Measurements from ENCODE around the gene AKAP12. TPM values are rescaled to one million over a fixed set of nuclear protein-coding genes. Genes with fewer than 3 reads are reported as not detected.

Gene AKAP12
- total RNA-seq, 1 donor from 2014 or later, result 0.47 TPM

DNA sequence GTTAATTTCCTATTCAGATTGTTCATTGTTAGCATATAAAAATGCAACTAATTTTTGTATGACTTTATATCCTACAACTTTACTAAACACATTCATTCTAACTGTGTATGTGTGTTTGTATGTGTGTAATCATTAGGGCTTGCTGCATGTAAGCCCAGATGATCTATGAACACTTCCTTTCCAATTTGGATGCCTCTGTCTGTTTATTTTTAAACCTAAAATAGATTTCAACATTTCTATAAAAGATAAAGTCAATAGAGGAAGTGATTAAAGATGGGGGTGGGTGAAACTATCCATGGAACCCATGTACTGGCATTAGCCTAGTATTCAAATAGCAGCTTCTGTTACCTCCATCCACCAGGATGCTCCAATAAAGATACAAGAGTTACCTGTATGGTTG, 15.7 kb upstream of the AKAP12 start:
- Mint-ChIP-seq H3K36me3 (ENCODE audit: low read depth) (no peaks in the 10 kb centered on the region), H3K9me3 (no peaks in the 10 kb centered on the region), H3K27ac (no peak overlapping the region), H3K4me3 (no peak overlapping the region), H3K27me3 (ENCODE audit: insufficient read depth) (peaks cover 2% of the 10 kb centered on the region), H3K4me1 (ENCODE audit: low read depth) (no peaks in the 10 kb centered on the region)
- DNase-seq (ENCODE audit: low spot score), result no peak
- intact Hi-C loops (cut with micrococcal nuclease), result no loop called here

DNA sequence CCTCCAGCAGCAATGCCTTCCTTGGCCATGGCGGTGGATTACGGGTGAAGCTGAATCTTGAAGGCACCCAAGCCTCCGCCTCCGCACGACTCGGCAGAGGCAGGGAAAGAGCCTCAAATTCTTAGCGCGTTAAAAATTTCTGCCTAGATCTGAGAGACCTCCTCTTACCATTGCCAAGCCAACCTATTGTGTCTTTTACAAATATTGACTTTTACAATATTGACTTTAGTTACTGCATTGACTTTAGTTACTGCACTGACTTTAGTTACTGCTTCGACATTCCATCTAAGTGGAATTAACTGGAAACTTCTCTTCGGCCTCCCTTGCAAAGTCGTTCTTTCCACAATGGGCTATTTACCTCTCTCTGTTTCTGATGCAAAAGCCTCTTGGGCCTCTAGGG, 13.8 kb upstream of the AKAP12 start:
- H3K27me3 Mint-ChIP-seq (ENCODE audit: insufficient read depth), result peaks cover 3% of the 10 kb centered on the region
- H3K27ac Mint-ChIP-seq, result no peak overlapping the region
- H3K4me3 Mint-ChIP-seq, result no peak overlapping the region
- H3K36me3 Mint-ChIP-seq (ENCODE audit: low read depth), result no peaks in the 10 kb centered on the region
- H3K4me1 Mint-ChIP-seq (ENCODE audit: low read depth), result peaks cover 6% of the 10 kb centered on the region
- intact Hi-C loops (cut with micrococcal nuclease), result no loop called here
- H3K9me3 Mint-ChIP-seq, result no peaks in the 10 kb centered on the region
- DNase-seq (ENCODE audit: low spot score), result no peak

DNA sequence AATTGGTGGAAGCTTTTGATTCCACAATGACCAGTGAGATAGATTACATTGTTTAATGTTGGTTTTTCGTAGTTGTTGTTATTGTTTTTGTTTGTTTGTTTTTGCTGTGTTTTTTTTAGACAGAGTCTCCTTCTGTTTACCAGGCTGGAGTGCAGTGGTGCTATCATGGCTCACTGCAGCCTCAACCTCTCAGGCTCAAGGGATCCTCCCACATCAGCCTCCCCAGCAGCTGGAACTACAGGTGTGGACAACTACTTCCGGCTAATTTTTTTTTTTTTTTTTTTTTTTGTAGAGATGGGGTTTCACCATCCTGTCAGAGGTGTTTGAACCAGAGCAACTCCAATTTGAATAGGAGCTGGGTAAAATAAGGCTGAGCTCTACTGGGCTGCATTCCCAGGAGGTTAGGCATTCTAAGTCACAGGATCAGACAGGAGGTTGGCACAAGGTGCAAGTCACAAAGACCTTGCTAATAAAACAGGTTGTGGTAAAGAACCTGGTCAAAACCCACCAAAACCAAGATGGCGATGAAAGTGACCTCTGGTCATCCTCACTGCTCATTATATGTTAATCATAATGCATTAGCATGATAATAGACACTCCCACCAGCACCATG, 10.9 kb upstream of the AKAP12 start:
- intact Hi-C loops (cut with micrococcal nuclease), result no loop called here
- no peaks in the 10 kb centered on the region for H3K9me3 Mint-ChIP-seq
- H3K27ac Mint-ChIP-seq, result no peak overlapping the region
- peaks cover 6% of the 10 kb centered on the region for H3K4me1 Mint-ChIP-seq (ENCODE audit: low read depth)
- DNase-seq (ENCODE audit: low spot score), result no peak
- peaks cover 4% of the 10 kb centered on the region for H3K27me3 Mint-ChIP-seq (ENCODE audit: insufficient read depth)
- H3K4me3 Mint-ChIP-seq, result no peak overlapping the region
- H3K36me3 Mint-ChIP-seq (ENCODE audit: low read depth), result no peaks in the 10 kb centered on the region

DNA sequence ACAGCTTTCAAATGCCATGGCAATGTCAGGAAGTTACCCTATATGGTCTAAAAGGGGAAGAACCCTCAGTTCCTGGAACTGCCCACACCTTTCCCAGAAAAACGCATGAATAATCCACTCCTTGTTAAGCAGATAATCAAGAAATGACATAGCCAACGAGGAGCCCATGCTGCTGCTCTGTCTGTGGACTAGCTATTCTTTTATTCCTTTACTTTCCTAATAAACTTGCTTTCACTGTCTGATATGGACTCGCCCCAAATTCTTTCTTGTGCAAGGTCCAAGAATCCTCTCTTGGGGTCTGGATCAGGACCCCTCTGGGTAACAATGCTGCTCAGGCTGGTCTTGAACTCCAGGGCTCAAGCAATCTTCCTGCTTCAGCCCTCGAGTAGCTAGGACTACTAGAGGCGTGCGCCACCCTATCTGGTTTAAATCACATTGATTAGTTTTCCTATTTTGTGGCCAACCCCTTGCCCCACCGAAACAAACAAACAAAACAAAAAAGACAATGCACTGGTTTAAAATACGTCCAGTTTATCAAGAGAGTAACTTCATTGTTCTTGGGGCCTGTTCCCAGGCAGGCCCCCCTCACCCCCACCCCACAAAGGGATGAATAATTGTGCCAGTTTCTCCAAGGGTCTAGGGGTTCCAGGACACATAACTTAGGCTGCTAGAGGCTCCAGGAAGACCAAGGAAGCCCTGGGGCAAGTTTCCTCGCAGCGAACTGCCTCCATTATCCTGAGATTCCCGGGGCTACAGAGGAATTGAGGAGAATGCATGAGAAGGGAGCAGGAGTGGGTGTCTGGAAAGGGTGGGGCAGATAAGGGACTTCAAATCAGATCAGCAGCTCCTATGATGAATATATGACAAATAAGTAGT, 10.1 kb upstream of the AKAP12 start:
- Mint-ChIP-seq H3K4me3 (no peak overlapping the region), H3K36me3 (ENCODE audit: low read depth) (no peaks in the 10 kb centered on the region), H3K27me3 (ENCODE audit: insufficient read depth) (peaks cover 9% of the 10 kb centered on the region), H3K9me3 (no peaks in the 10 kb centered on the region), H3K4me1 (ENCODE audit: low read depth) (peaks cover 6% of the 10 kb centered on the region), H3K27ac (no peak overlapping the region)
- intact Hi-C loops (cut with micrococcal nuclease), result no loop called here
- DNase-seq (ENCODE audit: low spot score), result no peak

DNA sequence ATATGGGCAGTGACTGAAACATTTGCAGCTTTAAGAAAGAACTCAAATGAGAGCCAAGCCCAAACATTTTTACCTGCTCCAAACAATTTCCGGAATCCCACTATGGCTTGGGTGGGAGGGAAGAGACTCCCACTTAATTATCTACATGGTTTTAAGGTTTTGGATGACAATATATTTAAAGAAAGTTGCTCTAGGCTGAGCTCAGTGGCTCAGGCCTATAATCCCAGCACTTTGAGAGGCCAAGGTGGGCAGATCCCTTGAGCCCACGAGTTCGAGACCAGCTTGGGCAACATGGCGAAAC, 9.5 kb upstream of the AKAP12 start:
- Mint-ChIP-seq H3K4me3 (no peak overlapping the region), H3K27ac (no peak overlapping the region), H3K27me3 (ENCODE audit: insufficient read depth) (peaks cover 9% of the 10 kb centered on the region), H3K36me3 (ENCODE audit: low read depth) (no peaks in the 10 kb centered on the region), H3K9me3 (no peaks in the 10 kb centered on the region), H3K4me1 (ENCODE audit: low read depth) (peaks cover 6% of the 10 kb centered on the region)
- intact Hi-C loops (cut with micrococcal nuclease), result no loop called here
- DNase-seq (ENCODE audit: low spot score), result no peak

DNA sequence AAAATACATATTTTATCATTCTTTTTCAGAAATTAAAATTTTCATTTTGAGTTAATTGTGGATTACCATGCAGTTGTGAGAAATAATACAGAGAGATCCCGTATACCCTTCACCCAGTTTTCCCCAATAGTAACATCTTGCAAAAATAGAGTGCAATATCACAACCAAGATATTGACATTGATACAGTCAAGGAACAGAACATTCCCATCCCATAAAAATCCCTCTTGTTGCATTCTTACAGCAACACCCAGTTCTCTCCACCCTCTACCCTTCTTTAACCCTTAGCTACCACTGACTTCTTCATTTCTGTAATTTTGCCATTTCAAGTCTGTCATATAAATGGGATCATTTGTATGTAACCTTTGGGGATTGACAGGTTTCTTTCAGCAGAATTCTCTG, 6.9 kb upstream of the AKAP12 start:
- no peak for DNase-seq (ENCODE audit: low spot score)
- H3K36me3 Mint-ChIP-seq (ENCODE audit: low read depth), result no peaks in the 10 kb centered on the region
- no peak overlapping the region for H3K4me3 Mint-ChIP-seq
- peaks cover 6% of the 10 kb centered on the region for H3K4me1 Mint-ChIP-seq (ENCODE audit: low read depth)
- H3K27me3 Mint-ChIP-seq (ENCODE audit: insufficient read depth), result peaks cover 18% of the 10 kb centered on the region
- H3K27ac Mint-ChIP-seq, result no peak overlapping the region
- no peaks in the 10 kb centered on the region for H3K9me3 Mint-ChIP-seq
- intact Hi-C loops (cut with micrococcal nuclease), result no loop called here

DNA sequence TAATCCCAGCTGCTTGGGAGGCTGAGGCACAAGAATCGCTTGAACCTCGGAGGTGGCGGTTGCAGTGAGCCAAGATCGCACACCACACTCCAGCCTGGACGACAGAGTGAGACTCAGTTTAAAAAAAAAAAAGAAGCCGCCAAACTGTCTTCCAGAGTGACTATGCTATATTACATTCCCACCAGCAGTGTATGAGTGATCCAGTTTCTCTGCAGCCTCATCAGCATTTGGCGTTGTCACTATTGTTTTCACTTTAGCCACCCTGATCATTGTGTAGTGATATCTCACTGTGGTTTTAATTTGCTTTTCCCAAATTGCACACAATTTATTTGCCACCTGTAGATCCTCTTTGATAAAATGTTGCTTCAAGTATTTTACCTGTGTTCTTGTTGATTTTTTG, 6.0 kb upstream of the AKAP12 start:
- no peaks in the 10 kb centered on the region for H3K36me3 Mint-ChIP-seq (ENCODE audit: low read depth)

DNA sequence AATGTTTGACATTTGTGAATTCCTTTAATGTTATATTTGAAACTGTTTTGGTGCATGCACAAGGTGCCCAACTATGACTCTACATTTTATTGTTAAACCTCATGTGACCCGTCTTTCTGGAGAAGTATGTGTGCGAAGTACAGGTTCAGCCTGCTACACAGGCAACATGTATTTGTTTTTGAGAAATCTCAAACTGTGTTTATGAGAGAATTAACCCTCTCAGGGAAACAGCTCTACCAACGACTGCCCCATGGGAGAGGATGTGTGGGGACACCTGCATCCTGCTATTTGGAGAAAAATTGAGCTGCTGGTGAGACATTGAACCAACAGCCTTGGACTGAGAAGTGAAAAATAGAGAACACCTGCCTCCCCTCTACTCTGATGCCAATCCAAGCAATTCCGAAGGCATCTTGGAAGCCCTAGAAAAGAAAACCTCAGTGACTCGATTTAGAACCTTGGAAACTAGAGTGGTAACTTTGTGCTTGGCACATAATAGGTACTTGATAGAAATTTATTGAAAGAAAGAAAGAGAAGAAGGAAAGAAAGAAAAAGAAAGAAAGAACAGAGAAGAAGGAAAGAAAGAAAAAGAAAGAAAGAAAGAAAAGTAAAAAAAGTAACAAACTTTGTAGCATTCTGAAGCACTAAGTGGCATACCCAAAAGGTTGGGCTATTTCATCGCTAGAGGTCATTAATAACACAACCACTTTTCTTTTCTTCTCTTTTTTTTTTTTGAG, 2.9 kb upstream of the AKAP12 start:
- intact Hi-C loops (cut with micrococcal nuclease), result no loop called here
- Mint-ChIP-seq H3K36me3 (ENCODE audit: low read depth) (no peaks in the 10 kb centered on the region), H3K4me3 (no peak overlapping the region), H3K27ac (no peak overlapping the region), H3K4me1 (ENCODE audit: low read depth) (no peaks in the 10 kb centered on the region), H3K27me3 (ENCODE audit: insufficient read depth) (peaks cover 43% of the 10 kb centered on the region), H3K9me3 (no peaks in the 10 kb centered on the region)
- DNase-seq (ENCODE audit: low spot score), result no peak

More for the DNA sequence above, 6.0 kb upstream of the AKAP12 start:
- intact Hi-C loops (cut with micrococcal nuclease), result no loop called here
- Mint-ChIP-seq H3K27me3 (ENCODE audit: insufficient read depth) (peaks cover 25% of the 10 kb centered on the region), H3K9me3 (no peaks in the 10 kb centered on the region), H3K4me1 (ENCODE audit: low read depth) (peaks cover 6% of the 10 kb centered on the region), H3K27ac (no peak overlapping the region), H3K4me3 (no peak overlapping the region)
- DNase-seq (ENCODE audit: low spot score), result no peak

DNA sequence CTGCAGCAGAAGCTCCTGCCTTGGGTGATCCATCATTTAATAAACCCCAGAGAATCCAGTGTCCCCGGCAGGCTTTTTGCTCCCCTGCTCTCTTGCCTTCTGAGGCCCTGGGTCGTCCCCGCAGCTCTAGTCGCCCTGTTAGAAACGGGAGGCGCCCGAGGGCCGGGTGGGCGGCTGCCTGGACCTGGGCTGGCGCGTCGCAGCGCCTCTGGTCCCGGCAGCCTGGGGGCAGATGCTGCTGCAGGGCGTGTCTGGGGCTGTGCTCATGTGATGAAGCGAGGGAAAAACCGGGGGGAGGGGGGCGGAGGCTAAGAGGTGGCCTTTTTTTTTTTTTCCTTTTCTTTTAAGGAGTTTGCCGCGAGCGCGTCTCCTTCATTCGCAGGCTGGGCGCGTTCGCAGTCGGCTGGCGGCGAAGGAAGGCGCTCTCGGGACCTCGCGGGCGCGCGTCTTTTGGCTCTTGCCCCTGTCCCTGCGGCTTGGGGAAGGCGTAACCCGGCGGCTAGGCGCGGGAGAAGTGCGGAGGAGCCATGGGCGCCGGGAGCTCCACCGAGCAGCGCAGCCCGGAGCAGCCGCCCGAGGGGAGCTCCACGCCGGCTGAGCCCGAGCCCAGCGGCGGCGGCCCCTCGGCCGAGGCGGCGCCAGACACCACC, 394 bp downstream of the AKAP12 start:
- Mint-ChIP-seq H3K4me3 (peak overlapping the region; percentile 85), H3K27me3 (ENCODE audit: insufficient read depth) (peaks cover 61% of the 10 kb centered on the region), H3K4me1 (ENCODE audit: low read depth) (no peaks in the 10 kb centered on the region), H3K9me3 (no peaks in the 10 kb centered on the region), H3K36me3 (ENCODE audit: low read depth) (no peaks in the 10 kb centered on the region), H3K27ac (no peak overlapping the region)
- DNase-seq (ENCODE audit: low spot score), result no peak
- intact Hi-C loops (cut with micrococcal nuclease), result loop anchor here (2.0 kb wide), 1 partner anchor 85 kb away; no protein-coding TSS in a partner anchor

DNA sequence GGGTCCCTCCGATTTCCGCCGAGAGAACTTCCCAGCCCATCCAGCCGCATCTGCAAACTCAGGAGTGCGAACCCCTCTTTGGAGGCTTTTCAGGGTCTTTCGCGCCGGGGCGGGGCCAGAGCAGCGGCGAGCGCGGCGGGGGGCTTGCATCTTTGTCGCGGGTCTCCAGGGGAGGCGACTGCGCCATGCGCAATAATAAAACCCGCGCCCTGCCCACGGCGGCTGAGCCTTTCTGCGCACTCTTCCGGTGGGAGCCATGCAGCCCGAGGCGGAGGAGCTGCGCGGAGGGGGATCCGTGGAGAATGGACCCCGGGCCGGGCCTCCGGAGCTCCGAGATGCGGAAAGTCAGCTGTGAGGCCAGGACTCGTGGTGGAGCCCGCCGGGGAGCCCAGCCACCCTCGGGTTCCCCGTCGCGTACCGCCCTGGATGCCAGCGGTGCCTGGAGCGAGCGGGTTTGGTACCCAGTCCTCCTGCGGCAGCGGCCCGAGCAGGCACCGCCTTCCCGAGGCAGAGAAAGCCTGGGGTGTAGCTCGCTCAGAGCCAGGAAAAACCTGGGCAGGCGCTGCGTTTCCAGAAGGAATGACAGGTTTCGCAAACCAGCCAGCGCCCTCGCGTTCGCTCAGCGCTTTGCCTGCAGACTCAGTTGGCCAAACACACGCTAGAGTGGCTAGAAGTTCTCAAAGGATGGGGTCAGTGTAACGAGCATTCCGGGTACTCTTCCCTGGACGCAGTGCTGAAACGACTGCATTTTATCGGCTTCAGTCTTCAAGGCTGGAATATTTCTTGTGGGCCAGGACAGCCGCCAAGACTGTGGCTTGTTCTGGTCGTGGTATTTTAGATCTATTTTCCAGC, 1.2 kb downstream of the AKAP12 start:
- no peak for DNase-seq (ENCODE audit: low spot score)
- H3K4me1 Mint-ChIP-seq (ENCODE audit: low read depth), result no peaks in the 10 kb centered on the region
- intact Hi-C loops (cut with micrococcal nuclease), result loop anchor here (2.0 kb wide), 1 partner anchor 84 kb away; no protein-coding TSS in a partner anchor
- H3K27me3 Mint-ChIP-seq (ENCODE audit: insufficient read depth), result peaks cover 61% of the 10 kb centered on the region
- H3K9me3 Mint-ChIP-seq, result no peaks in the 10 kb centered on the region
- H3K27ac Mint-ChIP-seq, result no peak overlapping the region
- no peaks in the 10 kb centered on the region for H3K36me3 Mint-ChIP-seq (ENCODE audit: low read depth)
- peak overlapping the region; percentile 66 for H3K4me3 Mint-ChIP-seq

DNA sequence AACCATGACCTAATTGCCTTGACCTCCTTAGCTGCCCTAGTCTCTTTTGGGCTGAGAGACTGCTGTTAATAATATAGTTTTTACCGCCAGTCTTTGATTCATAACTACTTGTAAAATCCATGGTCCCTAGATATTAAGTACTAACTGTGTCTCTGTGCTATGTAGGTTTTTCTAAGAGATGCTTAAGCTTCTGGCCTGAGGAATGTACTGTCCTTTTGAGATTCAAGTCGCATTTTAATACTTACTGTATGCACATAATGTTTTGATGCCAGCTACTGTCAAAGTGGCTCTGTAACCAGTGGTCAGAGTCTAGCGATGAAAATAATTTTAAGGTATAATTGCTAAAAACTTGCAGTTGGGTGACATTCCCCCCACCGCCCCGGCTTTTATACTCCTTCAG, 2.1 kb downstream of the AKAP12 start:
- Mint-ChIP-seq H3K27me3 (ENCODE audit: insufficient read depth) (peaks cover 59% of the 10 kb centered on the region), H3K36me3 (ENCODE audit: low read depth) (no peaks in the 10 kb centered on the region), H3K9me3 (no peaks in the 10 kb centered on the region), H3K27ac (no peak overlapping the region), H3K4me3 (no peak overlapping the region), H3K4me1 (ENCODE audit: low read depth) (no peaks in the 10 kb centered on the region)
- no peak for DNase-seq (ENCODE audit: low spot score)
- intact Hi-C loops (cut with micrococcal nuclease), result loop anchor here (2.0 kb wide), 1 partner anchor 83 kb away; no protein-coding TSS in a partner anchor

DNA sequence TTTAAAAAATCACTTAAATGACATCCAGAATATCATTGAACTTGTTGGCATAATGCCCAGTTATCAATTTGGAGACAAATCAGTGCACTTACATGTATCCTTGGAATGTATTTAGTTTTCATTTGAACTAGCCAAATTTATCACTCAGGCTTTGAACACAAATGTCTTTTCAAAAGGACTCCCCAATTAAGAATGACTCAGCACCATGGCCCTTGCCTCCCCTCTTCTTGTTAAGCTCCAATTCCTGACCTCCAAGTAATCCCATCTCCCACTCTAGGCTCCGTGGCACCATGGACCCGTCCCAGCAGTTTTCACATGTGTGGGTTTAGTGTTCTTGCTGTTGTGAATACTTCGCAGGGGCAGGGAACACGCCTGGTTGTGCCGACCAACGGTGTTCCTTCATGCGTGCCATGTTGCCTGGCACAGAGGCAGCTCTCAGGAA, 2.7 kb downstream of the AKAP12 start:
- Mint-ChIP-seq H3K4me1 (ENCODE audit: low read depth) (no peaks in the 10 kb centered on the region), H3K9me3 (no peaks in the 10 kb centered on the region), H3K27ac (no peak overlapping the region), H3K4me3 (no peak overlapping the region), H3K36me3 (ENCODE audit: low read depth) (no peaks in the 10 kb centered on the region), H3K27me3 (ENCODE audit: insufficient read depth) (peaks cover 56% of the 10 kb centered on the region)
- no peak for DNase-seq (ENCODE audit: low spot score)
- intact Hi-C loops (cut with micrococcal nuclease), result no loop called here
